ENCODE results near the gene TSPAN4.

TSPAN4 gene

GRCh38 chr11:830295-831117 lies 12.1 kb upstream of the TSPAN4 start:
- no peak for DNase-seq (ENCODE audit: low read depth, low spot score)

GRCh38 chr11:831118-831864 lies 11.4 kb upstream of the TSPAN4 start:
- Histone ChIP-seq H3K4me3 (ENCODE audit: insufficient read length, low read depth) (peak overlapping the region; percentile 62), H3K9me3 (ENCODE audit: insufficient read depth, low read length) (no peaks in the 10 kb centered on the region), H3K27me3 (ENCODE audit: insufficient read depth, insufficient read length) (peaks cover 57% of the 10 kb centered on the region), H3K9ac (ENCODE audit: insufficient read length, low read depth) (peak overlapping the region; percentile 88), H3K4me1 (ENCODE audit: insufficient read depth, insufficient read length) (peaks cover 39% of the 10 kb centered on the region), H3K36me3 (ENCODE audit: insufficient read depth, insufficient read length, low read length) (peaks cover 15% of the 10 kb centered on the region)
- no peak for TF ChIP-seq SUZ12 (IDR thresholded peaks at IDR 0.05; ENCODE audit: extremely low read depth, insufficient read depth, insufficient read length)
- no peak for TF ChIP-seq ZNF274 (IDR thresholded peaks at IDR 0.05; ENCODE audit: low read depth, low read length)
- TF ChIP-seq YY1 (IDR thresholded peaks at IDR 0.05; ENCODE audit: insufficient read depth, insufficient read length) = no peak
- no peak for DNase-seq (ENCODE audit: low read depth, low spot score)

More at GRCh38 chr11:830295-831117, 12.1 kb upstream of the TSPAN4 start:
- Histone ChIP-seq H3K9ac (ENCODE audit: insufficient read length, low read depth) (peak overlapping the region; percentile 88), H3K27me3 (ENCODE audit: insufficient read depth, insufficient read length) (peaks cover 65% of the 10 kb centered on the region), H3K4me3 (ENCODE audit: insufficient read length, low read depth) (peak overlapping the region; percentile 62), H3K36me3 (ENCODE audit: insufficient read depth, insufficient read length, low read length) (peaks cover 12% of the 10 kb centered on the region), H3K4me1 (ENCODE audit: insufficient read depth, insufficient read length) (peaks cover 45% of the 10 kb centered on the region), H3K9me3 (ENCODE audit: insufficient read depth, low read length) (no peaks in the 10 kb centered on the region)
- TF ChIP-seq YY1 (IDR thresholded peaks at IDR 0.05; ENCODE audit: insufficient read depth, insufficient read length) (no peak), SUZ12 (IDR thresholded peaks at IDR 0.05; ENCODE audit: extremely low read depth, insufficient read depth, insufficient read length) (no peak), ZNF274 (IDR thresholded peaks at IDR 0.05; ENCODE audit: low read depth, low read length) (no peak)

GRCh38 chr11:831961-832528 lies 10.6 kb upstream of the TSPAN4 start:
- DNase-seq (ENCODE audit: low read depth, low spot score) = no peak
- TF ChIP-seq YY1 (IDR thresholded peaks at IDR 0.05; ENCODE audit: insufficient read depth, insufficient read length) (no peak), SUZ12 (IDR thresholded peaks at IDR 0.05; ENCODE audit: extremely low read depth, insufficient read depth, insufficient read length) (no peak), ZNF274 (IDR thresholded peaks at IDR 0.05; ENCODE audit: low read depth, low read length) (no peak)
- Histone ChIP-seq H3K27me3 (ENCODE audit: insufficient read depth, insufficient read length) (peaks cover 49% of the 10 kb centered on the region), H3K4me1 (ENCODE audit: insufficient read depth, insufficient read length) (peaks cover 39% of the 10 kb centered on the region), H3K9ac (ENCODE audit: insufficient read length, low read depth) (peak overlapping the region; percentile 88), H3K36me3 (ENCODE audit: insufficient read depth, insufficient read length, low read length) (peaks cover 22% of the 10 kb centered on the region), H3K4me3 (ENCODE audit: insufficient read length, low read depth) (peak overlapping the region; percentile 62), H3K9me3 (ENCODE audit: insufficient read depth, low read length) (no peaks in the 10 kb centered on the region)

GRCh38 chr11:832529-833113 lies 10.0 kb upstream of the TSPAN4 start, which contains the start of gene CD151:
Gene CD151 (plus strand): TSS chr11:832952. CDS start chr11:836070, 3,118 bp downstream.
- Histone ChIP-seq H3K36me3 (ENCODE audit: insufficient read depth, insufficient read length, low read length) (peaks cover 28% of the 10 kb centered on the region), H3K9ac (ENCODE audit: insufficient read length, low read depth) (peak within 1 kb of the TSS; percentile 88), H3K27me3 (ENCODE audit: insufficient read depth, insufficient read length) (peaks cover 44% of the 10 kb centered on the region), H3K9me3 (ENCODE audit: insufficient read depth, low read length) (no peaks in the 10 kb centered on the region), H3K4me1 (ENCODE audit: insufficient read depth, insufficient read length) (peaks cover 43% of the 10 kb centered on the region), H3K4me3 (ENCODE audit: insufficient read length, low read depth) (peak within 1 kb of the TSS; percentile 62)
- no peak for DNase-seq (ENCODE audit: low read depth, low spot score)
- TF ChIP-seq YY1 (IDR thresholded peaks at IDR 0.05; ENCODE audit: insufficient read depth, insufficient read length) (no peak), SUZ12 (IDR thresholded peaks at IDR 0.05; ENCODE audit: extremely low read depth, insufficient read depth, insufficient read length) (no peak), ZNF274 (IDR thresholded peaks at IDR 0.05; ENCODE audit: low read depth, low read length) (no peak)

- no peak for DNase-seq (ENCODE audit: low read depth, low spot score)
- no peak for TF ChIP-seq ZNF274 (IDR thresholded peaks at IDR 0.05; ENCODE audit: low read depth, low read length)
- no peak for TF ChIP-seq YY1 (IDR thresholded peaks at IDR 0.05; ENCODE audit: insufficient read depth, insufficient read length)
- no peak for TF ChIP-seq SUZ12 (IDR thresholded peaks at IDR 0.05; ENCODE audit: extremely low read depth, insufficient read depth, insufficient read length)
- peaks cover 40% of the 10 kb centered on the region for H3K4me1 ChIP-seq (ENCODE audit: insufficient read depth, insufficient read length)
- peaks cover 35% of the 10 kb centered on the region for H3K36me3 ChIP-seq (ENCODE audit: insufficient read depth, insufficient read length, low read length)
- peaks cover 37% of the 10 kb centered on the region for H3K27me3 ChIP-seq (ENCODE audit: insufficient read depth, insufficient read length)
- no peaks in the 10 kb centered on the region for H3K9me3 ChIP-seq (ENCODE audit: insufficient read depth, low read length)
- H3K4me3 ChIP-seq (ENCODE audit: insufficient read length, low read depth) = peak overlapping the region; percentile 54
- peak overlapping the region; percentile 83 for H3K9ac ChIP-seq (ENCODE audit: insufficient read length, low read depth)
Measured at GRCh38 chr11:833114-833791, 9.4 kb upstream of the TSPAN4 start.

GRCh38 chr11:833849-834311 lies 8.8 kb upstream of the TSPAN4 start:
- Histone ChIP-seq H3K9ac (ENCODE audit: insufficient read length, low read depth) (no peak overlapping the region), H3K27me3 (ENCODE audit: insufficient read depth, insufficient read length) (peaks cover 31% of the 10 kb centered on the region), H3K4me3 (ENCODE audit: insufficient read length, low read depth) (peak overlapping the region; percentile 54), H3K9me3 (ENCODE audit: insufficient read depth, low read length) (no peaks in the 10 kb centered on the region), H3K4me1 (ENCODE audit: insufficient read depth, insufficient read length) (peaks cover 40% of the 10 kb centered on the region), H3K36me3 (ENCODE audit: insufficient read depth, insufficient read length, low read length) (peaks cover 41% of the 10 kb centered on the region)
- TF ChIP-seq SUZ12 (IDR thresholded peaks at IDR 0.05; ENCODE audit: extremely low read depth, insufficient read depth, insufficient read length) = no peak
- TF ChIP-seq YY1 (IDR thresholded peaks at IDR 0.05; ENCODE audit: insufficient read depth, insufficient read length) = no peak
- TF ChIP-seq ZNF274 (IDR thresholded peaks at IDR 0.05; ENCODE audit: low read depth, low read length) = no peak
- DNase-seq (ENCODE audit: low read depth, low spot score) = no peak

Data from NT2/D1 (cell line).